ENCODE measurements around the gene PHLDA3. TPM values are rescaled to one million over a fixed set of nuclear protein-coding genes. Genes with fewer than 3 reads are reported as not detected.

The PHLDA3 gene
- total and polyA plus RNA-seq, 2 of the 13 experiments (the other 11 are each of a cell fraction or from before 2014, with no cell fraction given), result 16.7 to 33.6 TPM

- TF ChIP-seq AFF4 (CRISPR knock-in tag; IDR thresholded peaks at IDR 0.05) (no peak), ATF4 (CRISPR knock-in tag; IDR thresholded peaks at IDR 0.05) (no peak), SNAI1 (CRISPR knock-in tag; IDR thresholded peaks at IDR 0.05; ENCODE audit: borderline replicate concordance) (no peak), RXRA (CRISPR knock-in tag; IDR thresholded peaks at IDR 0.05) (no peak), U2AF2 (IDR thresholded peaks at IDR 0.05; ENCODE audit: low read depth, low read length) (no peak)
These were observed 23.0 kb upstream of the PHLDA3 start (continued) for GRCh38 chr1:201491896-201492511.

- ATAC-seq (no peak), FAIRE-seq (no peak), DNase-seq (ENCODE audit: low spot score) (no peak)
- ChIA-PET CTCF (ENCODE audit: low intra/inter-chr PET ratio, low total read pairs) (no interaction called here), POLR2A (interaction anchor here (1.5 kb wide), 1 partner anchor 13 kb away, joined by 3 read pairs; no protein-coding TSS in a partner anchor)
- H3K36me3 ChIP-seq (replicated peaks in 1 of 2; ENCODE audit: control insufficient read depth in 1 of 2, insufficient read depth in 2 of 2, low read length in 2 of 2), result peaks cover 6 to 15% of the 10 kb centered on the region in 2 experiments; a peak in 2 of 5 replicates
- H3K4me1 ChIP-seq (ENCODE audit: insufficient read depth, low read length), result peaks cover 24% of the 10 kb centered on the region
- H3K9me3 ChIP-seq (ENCODE audit: low read length), result no peaks in the 10 kb centered on the region
- H3K79me2 ChIP-seq (ENCODE audit: insufficient read depth, low read length), result no peaks in the 10 kb centered on the region
- H4K20me1 ChIP-seq (ENCODE audit: insufficient read depth, low read length), result no peaks in the 10 kb centered on the region
- WGBS (ENCODE audit: low lambda C conversion rate), result 84% methylated on average over 3 of the region's 3 CpGs
- no peak overlapping the region for H3K4me3 ChIP-seq (replicated peaks in 1 of 3; ENCODE audit: insufficient read depth in 1 of 3, low read depth in 2 of 3, low read length in 3 of 3)
- H3K27ac ChIP-seq (ENCODE audit: extremely low read length, insufficient read depth, low read length), result no peak overlapping the region
- H3K27me3 ChIP-seq (ENCODE audit: control insufficient read depth in 1 of 2, insufficient read depth in 2 of 2, low read length in 2 of 2), result no peaks in the 10 kb centered on the region
- in situ Hi-C loops (cut with HindIII; ENCODE audit: extremely low pct_ligation_motif_present, low pct_unique_long_range_greater_than_20kb), result no loop called here
- no peak overlapping the region for H3K9ac ChIP-seq (ENCODE audit: insufficient read depth, low read depth, low read length)
- intact Hi-C loops (cut with micrococcal nuclease; ENCODE audit: unreplicated experiment), result no loop called here
- BruUV-seq (replicated peaks), result no TSS peak
- H3K4me2 ChIP-seq (ENCODE audit: low read depth, low read length), result no peak overlapping the region
- H2AFZ ChIP-seq (ENCODE audit: low read length), result no peak overlapping the region
- no peak for TF ChIP-seq ZSCAN29 (CRISPR knock-in tag; conservative IDR thresholded peaks at IDR 0.05)
- TF ChIP-seq ZNF577 (CRISPR knock-in tag; IDR thresholded peaks at IDR 0.05; ENCODE audit: borderline replicate concordance, low read depth), result no peak
- no peak for TF ChIP-seq ZBTB4 (CRISPR knock-in tag; IDR thresholded peaks at IDR 0.05; ENCODE audit: borderline replicate concordance)
- TF ChIP-seq IKZF1 (IDR thresholded peaks at IDR 0.05), result no peak
- no peak for TF ChIP-seq HOXA5 (CRISPR knock-in tag; IDR thresholded peaks at IDR 0.05)
- no peak for TF ChIP-seq PCBP2 (optimal IDR thresholded peaks at IDR 0.05; ENCODE audit: low read depth, low read length, poor library complexity, severe bottlenecking)
- no peak for TF ChIP-seq TEF (CRISPR knock-in tag; IDR thresholded peaks at IDR 0.05)
These were observed 21.7 kb upstream of the PHLDA3 start for GRCh38 chr1:201490708-201491131.
